Glomerular endothelial cell (primary cell): ENCODE measurements around the gene ZNF586. TPM values are rescaled to one million over a fixed set of nuclear protein-coding genes. Genes with fewer than 3 reads are reported as not detected.
A peak's percentile ranks its signal among the peaks of the same experiment; 100 is the strongest.
"Not testable (repeated sequence)": the region's sequence is repeated elsewhere in the genome, so short reads cannot be mapped to it uniquely, and the experiment has no call there.

Experiments
- DNase-seq: peaks from one replicate; pipeline ENCODE4 v3.0.0-alpha.2; 2011; ENCODE audit warnings: low read depth, low spot score; ENCODE audit errors: extremely low read depth
- total RNA-seq: library from RNA; depleted of rRNA; stranded (reverse); fragments of >200 nt; gene quantifications from 2 replicates; pipeline ENCODE4 v1.2.3, GENCODE V29; 2015

The ZNF586 gene
- total RNA-seq = 13.3 and 14.2 TPM in 2 replicates

GRCh38 chr19:57769345-57770131, at the start of gene ZNF586:
ZNF586 (plus strand) TSS chr19:57769676; CDS start chr19:57769843, 167 bp downstream.
- peak; percentile 68 for DNase-seq

GRCh38 chr19:57719901-57720519, 49.5 kb upstream of the ZNF586 start:
- no peak for DNase-seq

GRCh38 chr19:57720878-57721277, 48.6 kb upstream of the ZNF586 start:
- no peak for DNase-seq

GRCh38 chr19:57738320-57738719, 31.2 kb upstream of the ZNF586 start:
- not testable (repeated sequence) for DNase-seq

GRCh38 chr19:57738770-57739169, 30.7 kb upstream of the ZNF586 start:
- not testable (repeated sequence) for DNase-seq

GRCh38 chr19:57746580-57747471, 22.6 kb upstream of the ZNF586 start, which contains the start of gene ZNF776:
ZNF776 (plus strand) TSS chr19:57746815; CDS start chr19:57747059, 244 bp downstream.
- DNase-seq = peak; percentile 72

GRCh38 chr19:57747472-57747807, 22.0 kb upstream of the ZNF586 start:
- DNase-seq = no peak

GRCh38 chr19:57748029-57748428, 21.4 kb upstream of the ZNF586 start:
- no peak for DNase-seq

- no peak for DNase-seq
Observed at GRCh38 chr19:57754091-57754673, 15.3 kb upstream of the ZNF586 start.

GRCh38 chr19:57755031-57755430, 14.4 kb upstream of the ZNF586 start:
- no peak for DNase-seq

- DNase-seq = no peak
Observed at GRCh38 chr19:57757941-57758340, 11.5 kb upstream of the ZNF586 start.

GRCh38 chr19:57759096-57759495, 10.4 kb upstream of the ZNF586 start:
- DNase-seq = no peak

GRCh38 chr19:57771417-57771816, 1.9 kb downstream of the ZNF586 start:
- no peak for DNase-seq

- no peak for DNase-seq
Observed at GRCh38 chr19:57773488-57773887, 4.0 kb downstream of the ZNF586 start.

GRCh38 chr19:57776764-57777296, 7.4 kb downstream of the ZNF586 start:
- no peak for DNase-seq

GRCh38 chr19:57778336-57778735, 8.9 kb downstream of the ZNF586 start:
- no peak for DNase-seq

- DNase-seq = no peak
Observed at GRCh38 chr19:57779220-57779845, 9.9 kb downstream of the ZNF586 start.

GRCh38 chr19:57786286-57786685, 16.8 kb downstream of the ZNF586 start:
- no peak for DNase-seq

GRCh38 chr19:57786906-57787305, 17.4 kb downstream of the ZNF586 start:
- DNase-seq = no peak

GRCh38 chr19:57788114-57788692, 18.7 kb downstream of the ZNF586 start:
- DNase-seq = no peak
